Measurements from ENCODE around the gene CASK.
"Not testable (repeated sequence)": the region's sequence is repeated elsewhere in the genome, so short reads cannot be mapped to it uniquely, and the experiment has no call there.

The CASK gene

GRCh38 chrX:41522081-41522480, 401.3 kb downstream of the CASK start:
- Histone ChIP-seq H3K4me1 (ENCODE audit: control insufficient read depth, insufficient read depth, low read length, poor library complexity, severe bottlenecking) (peaks cover 16% of the 10 kb centered on the region), H3K36me3 (ENCODE audit: control insufficient read depth, insufficient read depth, low read length) (peaks cover 29% of the 10 kb centered on the region), H3K9me3 (ENCODE audit: control insufficient read depth, low read length) (no peaks in the 10 kb centered on the region), H3K27ac (ENCODE audit: low read depth, low read length, severe bottlenecking) (no peak overlapping the region), H3K4me3 (ENCODE audit: extremely low read depth, insufficient read depth, low read length, poor library complexity, severe bottlenecking) (no peak overlapping the region)
- no CpG with 5 or more reads among the region's 2 CpGs for WGBS, 2 experiments (ENCODE audit: insufficient coverage in 2 of 2)

- H3K4me1 ChIP-seq (ENCODE audit: control insufficient read depth, insufficient read depth, low read length, poor library complexity, severe bottlenecking), result peaks cover 11% of the 10 kb centered on the region
- no peak overlapping the region for H3K27ac ChIP-seq (ENCODE audit: low read depth, low read length, severe bottlenecking)
- no peak overlapping the region for H3K4me3 ChIP-seq (ENCODE audit: extremely low read depth, insufficient read depth, low read length, poor library complexity, severe bottlenecking)
- no CpG with 5 or more reads among the region's 5 CpGs for WGBS, 2 experiments (ENCODE audit: insufficient coverage in 2 of 2)
- no peaks in the 10 kb centered on the region for H3K9me3 ChIP-seq (ENCODE audit: control insufficient read depth, low read length)
- H3K36me3 ChIP-seq (ENCODE audit: control insufficient read depth, insufficient read depth, low read length), result peaks cover 25% of the 10 kb centered on the region
These were observed 403.9 kb downstream of the CASK start for GRCh38 chrX:41519468-41519867.

- H3K9me3 ChIP-seq (ENCODE audit: control insufficient read depth, low read length), result no peaks in the 10 kb centered on the region
- WGBS, 2 experiments (ENCODE audit: insufficient coverage in 2 of 2), result 100% methylated on average over 1 of the region's 5 CpGs; no CpG with 5 or more reads in 1 of the 2 experiments
- H3K36me3 ChIP-seq (ENCODE audit: control insufficient read depth, insufficient read depth, low read length), result peaks cover 25% of the 10 kb centered on the region
- peaks cover 11% of the 10 kb centered on the region for H3K4me1 ChIP-seq (ENCODE audit: control insufficient read depth, insufficient read depth, low read length, poor library complexity, severe bottlenecking)
- no peak overlapping the region for H3K27ac ChIP-seq (ENCODE audit: low read depth, low read length, severe bottlenecking)
- H3K4me3 ChIP-seq (ENCODE audit: extremely low read depth, insufficient read depth, low read length, poor library complexity, severe bottlenecking), result no peak overlapping the region
These were observed 404.5 kb downstream of the CASK start for GRCh38 chrX:41518841-41519220.

GRCh38 chrX:41518127-41518840, 405.1 kb downstream of the CASK start:
- H3K4me3 ChIP-seq (ENCODE audit: extremely low read depth, insufficient read depth, low read length, poor library complexity, severe bottlenecking), result no peak overlapping the region
- 100% methylated on average over 1 of the region's 9 CpGs; no CpG with 5 or more reads in 1 of the 2 experiments for WGBS, 2 experiments (ENCODE audit: insufficient coverage in 2 of 2)
- H3K27ac ChIP-seq (ENCODE audit: low read depth, low read length, severe bottlenecking), result no peak overlapping the region
- no peaks in the 10 kb centered on the region for H3K9me3 ChIP-seq (ENCODE audit: control insufficient read depth, low read length)
- H3K4me1 ChIP-seq (ENCODE audit: control insufficient read depth, insufficient read depth, low read length, poor library complexity, severe bottlenecking), result peaks cover 6% of the 10 kb centered on the region
- peaks cover 25% of the 10 kb centered on the region for H3K36me3 ChIP-seq (ENCODE audit: control insufficient read depth, insufficient read depth, low read length)

- H3K4me3 ChIP-seq (ENCODE audit: extremely low read depth, insufficient read depth, low read length, poor library complexity, severe bottlenecking), result no peak overlapping the region
- H3K27ac ChIP-seq (ENCODE audit: low read depth, low read length, severe bottlenecking), result no peak overlapping the region
These were observed 406.2 kb downstream of the CASK start for GRCh38 chrX:41516999-41517765.

GRCh38 chrX:41516456-41516855, 406.9 kb downstream of the CASK start:
- no peak overlapping the region for H3K4me3 ChIP-seq (ENCODE audit: extremely low read depth, insufficient read depth, low read length, poor library complexity, severe bottlenecking)
- 69 to 86% methylated on average over 1 to 2 of the region's 5 CpGs for WGBS, 2 experiments (ENCODE audit: insufficient coverage in 2 of 2)
- no peaks in the 10 kb centered on the region for H3K9me3 ChIP-seq (ENCODE audit: control insufficient read depth, low read length)
- H3K36me3 ChIP-seq (ENCODE audit: control insufficient read depth, insufficient read depth, low read length), result peaks cover 18% of the 10 kb centered on the region
- no peaks in the 10 kb centered on the region for H3K4me1 ChIP-seq (ENCODE audit: control insufficient read depth, insufficient read depth, low read length, poor library complexity, severe bottlenecking)
- no peak overlapping the region for H3K27ac ChIP-seq (ENCODE audit: low read depth, low read length, severe bottlenecking)

More at GRCh38 chrX:41516999-41517765, 406.2 kb downstream of the CASK start:
- Histone ChIP-seq H3K4me1 (ENCODE audit: control insufficient read depth, insufficient read depth, low read length, poor library complexity, severe bottlenecking) (peaks cover 1% of the 10 kb centered on the region), H3K9me3 (ENCODE audit: control insufficient read depth, low read length) (no peaks in the 10 kb centered on the region), H3K36me3 (ENCODE audit: control insufficient read depth, insufficient read depth, low read length) (peaks cover 25% of the 10 kb centered on the region)
- WGBS, 2 experiments (ENCODE audit: insufficient coverage in 2 of 2), result 40 to 80% methylated on average over 1 of the region's 4 CpGs

- H3K27ac ChIP-seq (ENCODE audit: low read depth, low read length, severe bottlenecking), result no peak overlapping the region
These were observed 408.0 kb downstream of the CASK start for GRCh38 chrX:41515376-41515775.

GRCh38 chrX:41514179-41514578, 409.2 kb downstream of the CASK start:
- 90% methylated on average over 4 to 8 of the region's 9 CpGs for WGBS, 2 experiments (ENCODE audit: insufficient coverage in 2 of 2)
- Histone ChIP-seq H3K4me1 (ENCODE audit: control insufficient read depth, insufficient read depth, low read length, poor library complexity, severe bottlenecking) (no peaks in the 10 kb centered on the region), H3K36me3 (ENCODE audit: control insufficient read depth, insufficient read depth, low read length) (peaks cover 7% of the 10 kb centered on the region), H3K4me3 (ENCODE audit: extremely low read depth, insufficient read depth, low read length, poor library complexity, severe bottlenecking) (no peak overlapping the region), H3K9me3 (ENCODE audit: control insufficient read depth, low read length) (no peaks in the 10 kb centered on the region), H3K27ac (ENCODE audit: low read depth, low read length, severe bottlenecking) (no peak overlapping the region)

More at GRCh38 chrX:41515376-41515775, 408.0 kb downstream of the CASK start:
- no peaks in the 10 kb centered on the region for H3K9me3 ChIP-seq (ENCODE audit: control insufficient read depth, low read length)
- H3K4me1 ChIP-seq (ENCODE audit: control insufficient read depth, insufficient read depth, low read length, poor library complexity, severe bottlenecking), result no peaks in the 10 kb centered on the region
- 86 to 92% methylated on average over 4 to 9 of the region's 12 CpGs for WGBS, 2 experiments (ENCODE audit: insufficient coverage in 2 of 2)
- no peak overlapping the region for H3K4me3 ChIP-seq (ENCODE audit: extremely low read depth, insufficient read depth, low read length, poor library complexity, severe bottlenecking)
- peaks cover 13% of the 10 kb centered on the region for H3K36me3 ChIP-seq (ENCODE audit: control insufficient read depth, insufficient read depth, low read length)

GRCh38 chrX:41512853-41513252, 410.5 kb downstream of the CASK start:
- not testable (repeated sequence) for H3K4me1 ChIP-seq (ENCODE audit: control insufficient read depth, insufficient read depth, low read length, poor library complexity, severe bottlenecking); H3K4me3 ChIP-seq (ENCODE audit: extremely low read depth, insufficient read depth, low read length, poor library complexity, severe bottlenecking); H3K27ac ChIP-seq (ENCODE audit: low read depth, low read length, severe bottlenecking); H3K9me3 ChIP-seq (ENCODE audit: control insufficient read depth, low read length); H3K36me3 ChIP-seq (ENCODE audit: control insufficient read depth, insufficient read depth, low read length)
- WGBS, 2 experiments (ENCODE audit: insufficient coverage in 2 of 2), result 91 to 92% methylated on average over 2 to 4 of the region's 7 CpGs

- Histone ChIP-seq H3K9me3 (ENCODE audit: control insufficient read depth, low read length) (no peaks in the 10 kb centered on the region), H3K4me1 (ENCODE audit: control insufficient read depth, insufficient read depth, low read length, poor library complexity, severe bottlenecking) (no peaks in the 10 kb centered on the region), H3K36me3 (ENCODE audit: control insufficient read depth, insufficient read depth, low read length) (no peaks in the 10 kb centered on the region), H3K4me3 (ENCODE audit: extremely low read depth, insufficient read depth, low read length, poor library complexity, severe bottlenecking) (no peak overlapping the region), H3K27ac (ENCODE audit: low read depth, low read length, severe bottlenecking) (no peak overlapping the region)
- no CpG with 5 or more reads among the region's 4 CpGs for WGBS, 2 experiments (ENCODE audit: insufficient coverage in 2 of 2)
These were observed 411.0 kb downstream of the CASK start for GRCh38 chrX:41512394-41512793.

GRCh38 chrX:41507919-41508318, 415.4 kb downstream of the CASK start:
- 100% methylated on average over 2 to 3 of the region's 4 CpGs for WGBS, 2 experiments (ENCODE audit: insufficient coverage in 2 of 2)
- H3K9me3 ChIP-seq (ENCODE audit: control insufficient read depth, low read length), result no peaks in the 10 kb centered on the region
- H3K4me1 ChIP-seq (ENCODE audit: control insufficient read depth, insufficient read depth, low read length, poor library complexity, severe bottlenecking), result no peaks in the 10 kb centered on the region
- H3K4me3 ChIP-seq (ENCODE audit: extremely low read depth, insufficient read depth, low read length, poor library complexity, severe bottlenecking), result no peak overlapping the region
- H3K36me3 ChIP-seq (ENCODE audit: control insufficient read depth, insufficient read depth, low read length), result no peaks in the 10 kb centered on the region
- no peak overlapping the region for H3K27ac ChIP-seq (ENCODE audit: low read depth, low read length, severe bottlenecking)

Measured in mesodermal cell (in vitro differentiated cells).